Erythroblast (primary cell): ENCODE data around the gene CIT.

Experiments
- GATA1 ChIP-seq: IDR thresholded peaks from 2 replicates; pipeline ENCODE4 v1.6.1; 2011; ENCODE audit warnings: low read depth, mild to moderate bottlenecking, control low read depth, low read length, moderate library complexity
- POLR2A ChIP-seq: IDR thresholded peaks from 2 replicates; pipeline ENCODE4 v1.6.1; 2011; ENCODE audit warnings: mild to moderate bottlenecking, low read length

GRCh38 chr12:119857041-119857591, 20.0 kb downstream of the CIT start:
- TF ChIP-seq POLR2A (no peak), GATA1 (no peak)
